ENCODE data around the gene SLC7A6.

DNA sequence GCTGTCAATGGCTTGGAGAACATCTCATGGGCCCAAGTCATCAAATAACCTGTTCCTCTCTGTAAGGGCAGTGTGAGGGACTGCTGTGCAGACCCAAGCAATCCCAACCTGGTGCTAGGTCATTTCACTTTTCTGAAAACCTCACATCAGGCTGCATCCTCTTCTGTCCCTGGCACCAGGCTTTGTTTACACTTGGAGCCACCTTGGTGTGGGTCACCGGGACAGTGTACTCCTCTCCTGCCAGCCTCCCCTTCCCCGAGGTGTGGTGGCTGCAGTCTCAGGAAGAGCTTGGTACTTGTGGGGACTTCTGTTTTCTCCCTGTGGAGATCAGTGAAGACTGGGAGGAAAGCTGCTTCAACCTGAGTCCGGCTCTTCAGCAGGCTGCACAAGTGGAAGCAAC lies 34.0 kb downstream of the SLC7A6 start:
- TF ChIP-seq POLR2A (IDR thresholded peaks at IDR 0.05; ENCODE audit: low read length) (no peak), GATA1 (IDR thresholded peaks at IDR 0.05; ENCODE audit: low read depth, low read length) (no peak)

Data from erythroblast (primary cell).